Osteoblast (primary cell): ENCODE measurements around the gene RPL3. TPM values are rescaled to one million over a fixed set of nuclear protein-coding genes. Genes with fewer than 3 reads are reported as not detected.

ENCODE experiments used
- DNase-seq: peaks from one replicate; pipeline ENCODE4 v3.0.0; 2011; ENCODE audit warnings: low spot score, mixed read lengths; ENCODE audit not compliant: insufficient read length; ENCODE audit errors: missing footprints
- H2AFZ ChIP-seq: 2 replicates; pipeline ENCODE4 v1.6.0; 2011; ENCODE audit warnings: mild to moderate bottlenecking, low read length
- H3K27ac ChIP-seq: 2 replicates; pipeline ENCODE4 v1.5.1; 2011; ENCODE audit warnings: mild to moderate bottlenecking, low read depth, low read length, moderate library complexity
- H3K27me3 ChIP-seq: 2 replicates; pipeline ENCODE4 v1.6.0; 2012; ENCODE audit warnings: mild to moderate bottlenecking, control low read depth, inconsistent platforms, low read length, moderate library complexity; ENCODE audit not compliant: insufficient read depth
- H3K36me3 ChIP-seq: 2 replicates; pipeline ENCODE4 v1.5.1; 2011; ENCODE audit warnings: mild to moderate bottlenecking, low read length, control low read depth, moderate library complexity; ENCODE audit not compliant: insufficient read depth
- H3K4me1 ChIP-seq: 2 replicates; pipeline ENCODE4 v1.5.1; 2011; ENCODE audit warnings: mild to moderate bottlenecking, low read length, control low read depth, moderate library complexity; ENCODE audit not compliant: insufficient read depth
- H3K4me2 ChIP-seq: 2 replicates; pipeline ENCODE4 v1.6.0; 2011; ENCODE audit warnings: mild to moderate bottlenecking, low read length; ENCODE audit not compliant: insufficient read depth
- H3K4me3 ChIP-seq: fragments of 200-600 bp; sonication (generic); 3 replicates; pipeline ENCODE4 v1.5.1; 2012; ENCODE audit warnings: mild to moderate bottlenecking, low read length, inconsistent platforms; ENCODE audit not compliant: insufficient read depth
- H3K79me2 ChIP-seq: 2 replicates; pipeline ENCODE4 v1.6.0; 2012; ENCODE audit warnings: mild to moderate bottlenecking, low read length, control low read depth, inconsistent platforms; ENCODE audit not compliant: insufficient read depth
- H3K9me3 ChIP-seq: 2 replicates; pipeline ENCODE4 v1.5.1; 2011; ENCODE audit warnings: low read depth, low read length, control low read depth
- H4K20me1 ChIP-seq: 2 replicates; pipeline ENCODE4 v1.6.0; 2012; ENCODE audit warnings: mild to moderate bottlenecking, low read length, control low read depth; ENCODE audit not compliant: insufficient read depth
- CTCF ChIP-seq: IDR thresholded peaks from 2 replicates; pipeline ENCODE4 v1.5.1; 2011; ENCODE audit warnings: mild to moderate bottlenecking, low read depth, low read length, moderate library complexity; ENCODE audit errors: extremely low read depth
- total RNA-seq: library from RNA; depleted of rRNA; stranded (reverse); fragments of >200 nt; gene quantifications from 2 replicates; pipeline ENCODE4 v1.2.3, GENCODE V29; 2012

The RPL3 gene
- total RNA-seq, 1 donor: 2,119 TPM

GRCh38 chr22:39273950-39274887 is 45.2 kb downstream of the RPL3 start:
- no peak for TF ChIP-seq CTCF
- Histone ChIP-seq H3K79me2 (no peaks in the 10 kb centered on the region), H2AFZ (no peak overlapping the region), H3K4me1 (peaks cover 12% of the 10 kb centered on the region), H3K9me3 (peaks cover 2% of the 10 kb centered on the region), H3K27ac (no peak overlapping the region), H4K20me1 (no peaks in the 10 kb centered on the region), H3K4me2 (no peak overlapping the region), H3K4me3 (no peak overlapping the region), H3K27me3 (no peaks in the 10 kb centered on the region), H3K36me3 (no peaks in the 10 kb centered on the region)
- no peak for DNase-seq

- Histone ChIP-seq H3K4me3 (no peak overlapping the region), H3K79me2 (no peaks in the 10 kb centered on the region), H4K20me1 (no peaks in the 10 kb centered on the region), H3K36me3 (no peaks in the 10 kb centered on the region), H3K27ac (no peak overlapping the region), H3K27me3 (no peaks in the 10 kb centered on the region), H3K4me2 (no peak overlapping the region), H3K4me1 (peaks cover 7% of the 10 kb centered on the region), H2AFZ (no peak overlapping the region), H3K9me3 (peaks cover 2% of the 10 kb centered on the region)
- no peak for DNase-seq
- no peak for TF ChIP-seq CTCF
These were observed 48.6 kb downstream of the RPL3 start for GRCh38 chr22:39270792-39271191.

- Histone ChIP-seq H4K20me1 (no peaks in the 10 kb centered on the region), H3K27me3 (no peaks in the 10 kb centered on the region), H3K4me2 (no peak overlapping the region), H3K36me3 (no peaks in the 10 kb centered on the region), H3K9me3 (peaks cover 2% of the 10 kb centered on the region), H2AFZ (no peak overlapping the region), H3K27ac (no peak overlapping the region), H3K4me3 (no peak overlapping the region), H3K79me2 (no peaks in the 10 kb centered on the region), H3K4me1 (peaks cover 7% of the 10 kb centered on the region)
- no peak for DNase-seq
- TF ChIP-seq CTCF: no peak
These were observed 49.1 kb downstream of the RPL3 start for GRCh38 chr22:39270280-39270679.

- no peaks in the 10 kb centered on the region for H3K36me3 ChIP-seq
- H3K4me2 ChIP-seq: no peak overlapping the region
- peaks cover 7% of the 10 kb centered on the region for H3K4me1 ChIP-seq
- no peaks in the 10 kb centered on the region for H3K79me2 ChIP-seq
- DNase-seq: no peak
- no peak overlapping the region for H2AFZ ChIP-seq
- H3K4me3 ChIP-seq: no peak overlapping the region
- no peak overlapping the region for H3K27ac ChIP-seq
- H3K27me3 ChIP-seq: no peaks in the 10 kb centered on the region
- no peaks in the 10 kb centered on the region for H4K20me1 ChIP-seq
- TF ChIP-seq CTCF: no peak
- peaks cover 2% of the 10 kb centered on the region for H3K9me3 ChIP-seq
These were observed 50.2 kb downstream of the RPL3 start for GRCh38 chr22:39269095-39269790.
